ENCODE measurements around the gene TBCK. TPM values are rescaled to one million over a fixed set of nuclear protein-coding genes. Genes with fewer than 3 reads are reported as not detected.

Gene TBCK
- polyA plus RNA-seq, 1 of the 3 experiments (the other 2 are of a cell fraction) = 14.6 TPM

- ChIA-PET POLR2A (no interaction called here), CTCF (no interaction called here)
- Histone ChIP-seq H3K4me1 (ENCODE audit: control insufficient read depth in 1 of 2, insufficient read depth in 2 of 2, low read depth in 1 of 2, low read length in 1 of 2) (no peaks in the 10 kb centered on the region; a peak in 2 of 4 replicates), H3K9me2 (no peaks in the 10 kb centered on the region), H3K79me2 (ENCODE audit: insufficient read depth) (no peaks in the 10 kb centered on the region), H2AFZ (ENCODE audit: low read depth) (no peak overlapping the region), H3K27ac (ENCODE audit: low read depth in 2 of 2, low read length in 1 of 2) (no peak overlapping the region), H3F3A (replicated peaks; ENCODE audit: insufficient read depth) (no peaks in the 10 kb centered on the region), H3K36me3 (replicated peaks in 1 of 2; ENCODE audit: control insufficient read depth in 1 of 2, insufficient read depth in 2 of 2, low read length in 1 of 2) (peaks cover 33 to 39% of the 10 kb centered on the region in 2 experiments), H3K4me3 (ENCODE audit: low read depth in 2 of 2, low read length in 1 of 2) (no peak overlapping the region), H3K4me2 (no peak overlapping the region), H3K9me3 (no peaks in the 10 kb centered on the region), H4K20me1 (ENCODE audit: insufficient read depth) (no peaks in the 10 kb centered on the region), H3K9ac (no peak overlapping the region), H3K27me3 (ENCODE audit: insufficient read depth) (no peaks in the 10 kb centered on the region)
- no peak for DNase-seq
- 82% methylated on average over 4 of the region's 4 CpGs for WGBS (ENCODE audit: low lambda C conversion rate)
- TF ChIP-seq CHD2 (IDR thresholded peaks at IDR 0.05; ENCODE audit: low read length, partially characterized antibody) (no peak), ZBTB33 (IDR thresholded peaks at IDR 0.05; ENCODE audit: borderline replicate concordance, low read depth) (no peak), RXRA (IDR thresholded peaks at IDR 0.05; ENCODE audit: borderline replicate concordance, low read depth) (no peak), RAD21 (IDR thresholded peaks at IDR 0.05; ENCODE audit: low read length) (no peak), GABPA (IDR thresholded peaks at IDR 0.05; ENCODE audit: low read depth) (no peak), FOSL2 (IDR thresholded peaks at IDR 0.05; ENCODE audit: borderline replicate concordance, low read depth) (no peak), FOXM1 (IDR thresholded peaks at IDR 0.05; ENCODE audit: low read depth) (no peak), NRF1 (IDR thresholded peaks at IDR 0.05; ENCODE audit: low read depth, low read length) (no peak)
- TF ChIP-seq, protein P1, sequence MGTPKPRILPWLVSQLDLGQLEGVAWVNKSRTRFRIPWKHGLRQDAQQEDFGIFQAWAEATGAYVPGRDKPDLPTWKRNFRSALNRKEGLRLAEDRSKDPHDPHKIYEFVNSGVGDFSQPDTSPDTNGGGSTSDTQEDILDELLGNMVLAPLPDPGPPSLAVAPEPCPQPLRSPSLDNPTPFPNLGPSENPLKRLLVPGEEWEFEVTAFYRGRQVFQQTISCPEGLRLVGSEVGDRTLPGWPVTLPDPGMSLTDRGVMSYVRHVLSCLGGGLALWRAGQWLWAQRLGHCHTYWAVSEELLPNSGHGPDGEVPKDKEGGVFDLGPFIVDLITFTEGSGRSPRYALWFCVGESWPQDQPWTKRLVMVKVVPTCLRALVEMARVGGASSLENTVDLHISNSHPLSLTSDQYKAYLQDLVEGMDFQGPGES (IDR thresholded peaks at IDR 0.05; ENCODE audit: low read depth, low read length) = no peak
- TF ChIP-seq, protein P2, sequence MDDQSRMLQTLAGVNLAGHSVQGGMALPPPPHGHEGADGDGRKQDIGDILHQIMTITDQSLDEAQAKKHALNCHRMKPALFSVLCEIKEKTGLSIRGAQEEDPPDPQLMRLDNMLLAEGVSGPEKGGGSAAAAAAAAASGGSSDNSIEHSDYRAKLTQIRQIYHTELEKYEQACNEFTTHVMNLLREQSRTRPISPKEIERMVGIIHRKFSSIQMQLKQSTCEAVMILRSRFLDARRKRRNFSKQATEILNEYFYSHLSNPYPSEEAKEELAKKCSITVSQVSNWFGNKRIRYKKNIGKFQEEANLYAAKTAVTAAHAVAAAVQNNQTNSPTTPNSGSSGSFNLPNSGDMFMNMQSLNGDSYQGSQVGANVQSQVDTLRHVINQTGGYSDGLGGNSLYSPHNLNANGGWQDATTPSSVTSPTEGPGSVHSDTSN (IDR thresholded peaks at IDR 0.05) = no peak
Measured at GRCh38 chr4:106253364-106254129, 62.5 kb downstream of the TBCK start.

DNA sequence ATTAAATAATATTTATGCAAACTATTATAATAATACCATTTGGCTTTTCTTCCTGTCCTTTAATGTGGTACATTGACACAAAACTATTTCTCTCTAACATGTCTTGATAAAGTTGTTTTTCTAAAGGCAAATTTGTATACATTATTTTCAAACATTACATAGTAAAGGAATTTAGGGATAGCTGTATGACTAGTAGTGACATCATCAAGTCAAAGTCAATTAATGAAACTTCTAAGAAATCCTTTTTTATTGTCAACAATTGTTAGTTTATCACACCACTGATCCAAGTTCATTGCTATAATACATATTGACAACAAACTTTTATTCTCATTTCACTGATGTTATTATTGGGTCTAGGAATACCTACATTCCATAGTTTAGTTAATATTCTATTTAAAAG is 68.4 kb downstream of the TBCK start:
- H2AFZ ChIP-seq (ENCODE audit: low read depth) = no peak overlapping the region
- H3F3A ChIP-seq (replicated peaks; ENCODE audit: insufficient read depth) = no peaks in the 10 kb centered on the region
- no peaks in the 10 kb centered on the region for H3K27me3 ChIP-seq (ENCODE audit: insufficient read depth)
- 0 out of 4 replicates have a peak, but pooled peaks cover 0 to 5% of the 10 kb centered on the region in 2 experiments for H3K4me1 ChIP-seq (ENCODE audit: control insufficient read depth in 1 of 2, insufficient read depth in 2 of 2, low read depth in 1 of 2, low read length in 1 of 2)
- no peak overlapping the region for H3K27ac ChIP-seq (ENCODE audit: low read depth in 2 of 2, low read length in 1 of 2)
- H3K36me3 ChIP-seq (replicated peaks in 1 of 2; ENCODE audit: control insufficient read depth in 1 of 2, insufficient read depth in 2 of 2, low read length in 1 of 2) = peaks cover 27 to 48% of the 10 kb centered on the region in 2 experiments
- ChIA-PET POLR2A (no interaction called here), CTCF (interaction anchor here (1.0 to 1.3 kb wide), 3 partner anchors 9 to 253 kb away, joined by 3 read pairs; no protein-coding TSS in a partner anchor)
- H3K9me2 ChIP-seq = no peaks in the 10 kb centered on the region
- H3K9ac ChIP-seq = no peak overlapping the region
- H3K9me3 ChIP-seq = no peaks in the 10 kb centered on the region
- no peak overlapping the region for H3K4me2 ChIP-seq
- no peaks in the 10 kb centered on the region for H4K20me1 ChIP-seq (ENCODE audit: insufficient read depth)
- H3K4me3 ChIP-seq (ENCODE audit: low read depth in 2 of 2, low read length in 1 of 2) = no peak overlapping the region
- no peak for DNase-seq
- TF ChIP-seq, protein P3, sequence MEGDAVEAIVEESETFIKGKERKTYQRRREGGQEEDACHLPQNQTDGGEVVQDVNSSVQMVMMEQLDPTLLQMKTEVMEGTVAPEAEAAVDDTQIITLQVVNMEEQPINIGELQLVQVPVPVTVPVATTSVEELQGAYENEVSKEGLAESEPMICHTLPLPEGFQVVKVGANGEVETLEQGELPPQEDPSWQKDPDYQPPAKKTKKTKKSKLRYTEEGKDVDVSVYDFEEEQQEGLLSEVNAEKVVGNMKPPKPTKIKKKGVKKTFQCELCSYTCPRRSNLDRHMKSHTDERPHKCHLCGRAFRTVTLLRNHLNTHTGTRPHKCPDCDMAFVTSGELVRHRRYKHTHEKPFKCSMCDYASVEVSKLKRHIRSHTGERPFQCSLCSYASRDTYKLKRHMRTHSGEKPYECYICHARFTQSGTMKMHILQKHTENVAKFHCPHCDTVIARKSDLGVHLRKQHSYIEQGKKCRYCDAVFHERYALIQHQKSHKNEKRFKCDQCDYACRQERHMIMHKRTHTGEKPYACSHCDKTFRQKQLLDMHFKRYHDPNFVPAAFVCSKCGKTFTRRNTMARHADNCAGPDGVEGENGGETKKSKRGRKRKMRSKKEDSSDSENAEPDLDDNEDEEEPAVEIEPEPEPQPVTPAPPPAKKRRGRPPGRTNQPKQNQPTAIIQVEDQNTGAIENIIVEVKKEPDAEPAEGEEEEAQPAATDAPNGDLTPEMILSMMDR (IDR thresholded peaks at IDR 0.05) = no peak
- no peak for TF ChIP-seq POLR2AphosphoS5 (IDR thresholded peaks at IDR 0.05; ENCODE audit: low read depth, low read length)
- no peak for TF ChIP-seq CHD2 (IDR thresholded peaks at IDR 0.05; ENCODE audit: low read length, partially characterized antibody)
- TF ChIP-seq FOXJ3 (CRISPR knock-in tag; IDR thresholded peaks at IDR 0.05) = no peak
- TF ChIP-seq TEAD4 (IDR thresholded peaks at IDR 0.05; ENCODE audit: borderline replicate concordance, insufficient read depth) = no peak
- TF ChIP-seq RXRA (IDR thresholded peaks at IDR 0.05; ENCODE audit: borderline replicate concordance, low read depth) = no peak
- no peak for TF ChIP-seq FOSL2 (IDR thresholded peaks at IDR 0.05; ENCODE audit: borderline replicate concordance, low read depth)
- no peaks in the 10 kb centered on the region for H3K79me2 ChIP-seq (ENCODE audit: insufficient read depth)

All from SK-N-SH (cell line).